Measurements from ENCODE around the gene NEUROD2. TPM values are rescaled to one million over a fixed set of nuclear protein-coding genes. Genes with fewer than 3 reads are reported as not detected.

The NEUROD2 gene
- total and polyA plus RNA-seq, 2 of the 13 experiments (the other 11 are each of a cell fraction or from before 2014, with no cell fraction given) = not detected

GRCh38 chr17:39651923-39652586, 44.3 kb upstream of the NEUROD2 start:
- no peak for DNase-seq (ENCODE audit: low spot score)
- intact Hi-C loops (cut with micrococcal nuclease; ENCODE audit: unreplicated experiment) (loop anchor here (2.0 kb wide), 1 partner anchor 29 kb away; no protein-coding TSS in a partner anchor), in situ Hi-C loops (cut with HindIII; ENCODE audit: extremely low pct_ligation_motif_present, low pct_unique_long_range_greater_than_20kb) (no loop called here)
- FAIRE-seq = peak; percentile 32
- Histone ChIP-seq H3K9ac (ENCODE audit: insufficient read depth, low read depth, low read length) (peak overlapping the region; percentile 25; the same call in 1 of the 2 replicates), H3K79me2 (ENCODE audit: insufficient read depth, low read length) (peaks cover 5% of the 10 kb centered on the region), H3K4me2 (ENCODE audit: low read depth, low read length) (peak overlapping the region; percentile 81), H3K27ac (ENCODE audit: extremely low read length, insufficient read depth, low read length) (peak overlapping the region; percentile 48), H3K4me3 (replicated peaks in 1 of 3; ENCODE audit: insufficient read depth in 1 of 3, low read depth in 2 of 3, low read length in 3 of 3) (peak overlapping the region in 1 of 3 experiments; percentile 54; a peak in 2 of 6 replicates), H2AFZ (ENCODE audit: low read length) (no peak overlapping the region), H3K9me3 (ENCODE audit: low read length) (no peaks in the 10 kb centered on the region), H3K27me3 (ENCODE audit: control insufficient read depth in 1 of 2, insufficient read depth in 2 of 2, low read length in 2 of 2) (no peaks in the 10 kb centered on the region), H4K20me1 (ENCODE audit: insufficient read depth, low read length) (peaks cover 4% of the 10 kb centered on the region; the same call in 1 of the 2 replicates), H3K36me3 (replicated peaks in 1 of 2; ENCODE audit: control insufficient read depth in 1 of 2, insufficient read depth in 2 of 2, low read length in 2 of 2) (peaks cover 5 to 7% of the 10 kb centered on the region in 2 experiments; a peak in 3 of 5 replicates), H3K4me1 (ENCODE audit: insufficient read depth, low read length) (peaks cover 31% of the 10 kb centered on the region)
- CTCF ChIA-PET (ENCODE audit: low intra/inter-chr PET ratio, low total read pairs) = interaction anchor here (4.0 kb wide), 1 partner anchor 29 kb away, joined by 71 read pairs; no protein-coding TSS in a partner anchor
- BruUV-seq (replicated peaks) = no TSS peak
- POLR2A ChIA-PET = interaction anchor here (0.9 to 2.6 kb wide), 15 partner anchors 9 to 191 kb away, joined by 3 to 21 read pairs (median 5); partner anchors contain the start of genes CDK12, PGAP3, PNMT and STARD3
- no peak for ATAC-seq
- WGBS (ENCODE audit: low lambda C conversion rate) = 59% methylated on average over 8 of the region's 8 CpGs
- 0 out of 2 replicates have a peak, but pooled peaks have one; percentile 54 for TF ChIP-seq ZNF598 (CRISPR knock-in tag; IDR thresholded peaks at IDR 0.05; ENCODE audit: borderline replicate concordance)
- 0 out of 2 replicates have a peak, but pooled peaks have one; percentile 55 for TF ChIP-seq ZNF784 (CRISPR knock-in tag; IDR thresholded peaks at IDR 0.05; ENCODE audit: borderline replicate concordance)
- no peak for TF ChIP-seq AKNA (CRISPR knock-in tag; IDR thresholded peaks at IDR 0.05; ENCODE audit: borderline replicate concordance)
- TF ChIP-seq NFKBIZ (CRISPR knock-in tag; IDR thresholded peaks at IDR 0.05) = no peak
- 0 out of 2 replicates have a peak, but pooled peaks have one; percentile 12 for TF ChIP-seq DNMT1 (CRISPR knock-in tag; IDR thresholded peaks at IDR 0.05)
- no peak for TF ChIP-seq ZNF251 (CRISPR knock-in tag; IDR thresholded peaks at IDR 0.05)
- TF ChIP-seq CBX1 (IDR thresholded peaks at IDR 0.05; ENCODE audit: low read depth) = no peak
- no peak for TF ChIP-seq ZNF430 (CRISPR knock-in tag; IDR thresholded peaks at IDR 0.05)
- TF ChIP-seq AHR (CRISPR knock-in tag; IDR thresholded peaks at IDR 0.05) = no peak
- peak; percentile 25; the same call in 1 of the 2 replicates for TF ChIP-seq BCL3 (CRISPR knock-in tag; IDR thresholded peaks at IDR 0.05)
- TF ChIP-seq SP4 (CRISPR knock-in tag; IDR thresholded peaks at IDR 0.05) = no peak
- TF ChIP-seq, protein P1, sequence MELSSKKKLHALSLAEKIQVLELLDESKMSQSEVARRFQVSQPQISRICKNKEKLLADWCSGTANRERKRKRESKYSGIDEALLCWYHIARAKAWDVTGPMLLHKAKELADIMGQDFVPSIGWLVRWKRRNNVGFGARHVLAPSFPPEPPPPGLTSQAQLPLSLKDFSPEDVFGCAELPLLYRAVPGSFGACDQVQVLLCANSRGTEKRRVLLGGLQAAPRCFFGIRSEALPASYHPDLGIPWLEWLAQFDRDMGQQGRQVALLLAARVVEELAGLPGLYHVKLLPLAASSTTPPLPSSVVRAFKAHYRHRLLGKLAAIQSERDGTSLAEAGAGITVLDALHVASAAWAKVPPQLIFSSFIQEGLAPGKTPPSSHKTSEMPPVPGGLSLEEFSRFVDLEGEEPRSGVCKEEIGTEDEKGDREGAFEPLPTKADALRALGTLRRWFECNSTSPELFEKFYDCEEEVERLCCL (CRISPR knock-in tag; IDR thresholded peaks at IDR 0.05; ENCODE audit: borderline replicate concordance) = no peak
- TF ChIP-seq ZNF414 (CRISPR knock-in tag; IDR thresholded peaks at IDR 0.05) = 0 out of 2 replicates have a peak, but pooled peaks have one; percentile 7
- TF ChIP-seq TEAD3 (CRISPR knock-in tag; optimal IDR thresholded peaks at IDR 0.05; ENCODE audit: borderline replicate concordance) = peak; percentile 17

Data from HepG2 (cell line).